ENCODE results near the gene FOSB.

FOSB gene

GRCh38 chr19:45469132-45469944 is 1.5 kb downstream of the FOSB start:
- peak; percentile 91 for FAIRE-seq

- FAIRE-seq, result no peak
Measured at GRCh38 chr19:45469945-45470761, 2.4 kb downstream of the FOSB start.

GRCh38 chr19:45470762-45471081 is 2.9 kb downstream of the FOSB start:
- FAIRE-seq, result no peak

GRCh38 chr19:45471111-45471930 is 3.5 kb downstream of the FOSB start:
- FAIRE-seq, result no peak

GRCh38 chr19:45471931-45472562 is 4.3 kb downstream of the FOSB start:
- no peak for FAIRE-seq

GRCh38 chr19:45472563-45473366 is 5.0 kb downstream of the FOSB start:
- no peak for FAIRE-seq

- no peak for FAIRE-seq
Measured at GRCh38 chr19:45473367-45473681, 5.5 kb downstream of the FOSB start.

GRCh38 chr19:45473682-45474605 is 6.1 kb downstream of the FOSB start:
- FAIRE-seq, result no peak

GRCh38 chr19:45474606-45475521 is 7.1 kb downstream of the FOSB start:
- no peak for FAIRE-seq

- no peak for FAIRE-seq
Measured at GRCh38 chr19:45475537-45476291, 7.9 kb downstream of the FOSB start.

GRCh38 chr19:45476304-45476703 is 8.5 kb downstream of the FOSB start:
- FAIRE-seq, result no peak

- FAIRE-seq, result no peak
Measured at GRCh38 chr19:45477186-45477585, 9.4 kb downstream of the FOSB start.

GRCh38 chr19:45477713-45478453 is 10.1 kb downstream of the FOSB start:
- FAIRE-seq, result no peak

GRCh38 chr19:45478454-45479238 is 10.8 kb downstream of the FOSB start:
- peak; percentile 77 for FAIRE-seq

- no peak for FAIRE-seq
Measured at GRCh38 chr19:45483033-45483432, 15.2 kb downstream of the FOSB start.

- FAIRE-seq, result no peak
Measured at GRCh38 chr19:45484273-45484945, 16.6 kb downstream of the FOSB start.

Measured in endometrium (tissue), 2 donors.